ENCODE results near the gene APOL6.

DNA sequence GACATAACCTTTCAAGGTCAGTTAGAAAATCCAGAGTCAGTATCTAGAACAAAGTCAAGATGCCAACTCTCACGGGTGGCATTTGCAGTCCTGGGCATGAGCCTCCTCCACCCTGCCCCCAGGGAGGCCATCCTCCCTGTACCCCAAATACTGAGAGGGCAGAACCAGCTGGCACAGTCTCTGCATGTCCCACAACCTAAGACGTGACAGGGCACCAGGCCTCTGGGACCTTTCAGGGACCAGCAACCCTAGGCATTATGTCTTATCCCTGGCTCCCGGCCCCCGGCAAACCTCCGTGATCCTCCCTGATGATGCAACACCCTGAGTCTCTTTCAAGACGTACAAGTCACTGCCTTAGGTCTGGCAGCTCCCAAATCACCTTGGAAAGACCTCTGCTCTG is 33.1 kb upstream of the APOL6 start:
- TF ChIP-seq RFX5 (IDR thresholded peaks at IDR 0.05; ENCODE audit: low read depth, low read length) (no peak), ZNF549 (CRISPR knock-in tag; IDR thresholded peaks at IDR 0.05) (no peak), CBFB (CRISPR knock-in tag; IDR thresholded peaks at IDR 0.05) (no peak), MAFK (conservative IDR thresholded peaks at IDR 0.05 in 1 of 2, IDR thresholded peaks at IDR 0.05 in 1 of 2; ENCODE audit: low read length in 2 of 2) (no peak), RAD51 (IDR thresholded peaks at IDR 0.05; ENCODE audit: borderline replicate concordance) (no peak), ZNF619 (CRISPR knock-in tag; IDR thresholded peaks at IDR 0.05) (no peak), ZFAT (CRISPR knock-in tag; conservative IDR thresholded peaks at IDR 0.05) (no peak), POLR2AphosphoS5 (IDR thresholded peaks at IDR 0.05; ENCODE audit: low read depth, low read length) (no peak), STAG1 (CRISPR knock-in tag; IDR thresholded peaks at IDR 0.05) (no peak), ZZZ3 (CRISPR knock-in tag; IDR thresholded peaks at IDR 0.05; ENCODE audit: borderline replicate concordance) (no peak), ASH2L (IDR thresholded peaks at IDR 0.05; ENCODE audit: insufficient read length, low read depth, low read length) (no peak)
- TF ChIP-seq, protein P1, sequence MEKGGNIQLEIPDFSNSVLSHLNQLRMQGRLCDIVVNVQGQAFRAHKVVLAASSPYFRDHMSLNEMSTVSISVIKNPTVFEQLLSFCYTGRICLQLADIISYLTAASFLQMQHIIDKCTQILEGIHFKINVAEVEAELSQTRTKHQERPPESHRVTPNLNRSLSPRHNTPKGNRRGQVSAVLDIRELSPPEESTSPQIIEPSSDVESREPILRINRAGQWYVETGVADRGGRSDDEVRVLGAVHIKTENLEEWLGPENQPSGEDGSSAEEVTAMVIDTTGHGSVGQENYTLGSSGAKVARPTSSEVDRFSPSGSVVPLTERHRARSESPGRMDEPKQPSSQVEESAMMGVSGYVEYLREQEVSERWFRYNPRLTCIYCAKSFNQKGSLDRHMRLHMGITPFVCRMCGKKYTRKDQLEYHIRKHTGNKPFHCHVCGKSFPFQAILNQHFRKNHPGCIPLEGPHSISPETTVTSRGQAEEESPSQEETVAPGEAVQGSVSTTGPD (CRISPR knock-in tag; IDR thresholded peaks at IDR 0.05): no peak
- TF ChIP-seq, protein P2, sequence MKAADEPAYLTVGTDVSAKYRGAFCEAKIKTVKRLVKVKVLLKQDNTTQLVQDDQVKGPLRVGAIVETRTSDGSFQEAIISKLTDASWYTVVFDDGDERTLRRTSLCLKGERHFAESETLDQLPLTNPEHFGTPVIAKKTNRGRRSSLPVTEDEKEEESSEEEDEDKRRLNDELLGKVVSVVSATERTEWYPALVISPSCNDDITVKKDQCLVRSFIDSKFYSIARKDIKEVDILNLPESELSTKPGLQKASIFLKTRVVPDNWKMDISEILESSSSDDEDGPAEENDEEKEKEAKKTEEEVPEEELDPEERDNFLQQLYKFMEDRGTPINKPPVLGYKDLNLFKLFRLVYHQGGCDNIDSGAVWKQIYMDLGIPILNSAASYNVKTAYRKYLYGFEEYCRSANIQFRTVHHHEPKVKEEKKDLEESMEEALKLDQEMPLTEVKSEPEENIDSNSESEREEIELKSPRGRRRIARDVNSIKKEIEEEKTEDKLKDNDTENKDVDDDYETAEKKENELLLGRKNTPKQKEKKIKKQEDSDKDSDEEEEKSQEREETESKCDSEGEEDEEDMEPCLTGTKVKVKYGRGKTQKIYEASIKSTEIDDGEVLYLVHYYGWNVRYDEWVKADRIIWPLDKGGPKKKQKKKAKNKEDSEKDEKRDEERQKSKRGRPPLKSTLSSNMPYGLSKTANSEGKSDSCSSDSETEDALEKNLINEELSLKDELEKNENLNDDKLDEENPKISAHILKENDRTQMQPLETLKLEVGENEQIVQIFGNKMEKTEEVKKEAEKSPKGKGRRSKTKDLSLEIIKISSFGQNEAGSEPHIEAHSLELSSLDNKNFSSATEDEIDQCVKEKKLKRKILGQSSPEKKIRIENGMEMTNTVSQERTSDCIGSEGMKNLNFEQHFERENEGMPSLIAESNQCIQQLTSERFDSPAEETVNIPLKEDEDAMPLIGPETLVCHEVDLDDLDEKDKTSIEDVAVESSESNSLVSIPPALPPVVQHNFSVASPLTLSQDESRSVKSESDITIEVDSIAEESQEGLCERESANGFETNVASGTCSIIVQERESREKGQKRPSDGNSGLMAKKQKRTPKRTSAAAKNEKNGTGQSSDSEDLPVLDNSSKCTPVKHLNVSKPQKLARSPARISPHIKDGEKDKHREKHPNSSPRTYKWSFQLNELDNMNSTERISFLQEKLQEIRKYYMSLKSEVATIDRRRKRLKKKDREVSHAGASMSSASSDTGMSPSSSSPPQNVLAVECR (CRISPR knock-in tag; IDR thresholded peaks at IDR 0.05; ENCODE audit: borderline replicate concordance): no peak
